ENCODE results near the gene FARP1. TPM values are rescaled to one million over a fixed set of nuclear protein-coding genes. Genes with fewer than 3 reads are reported as not detected.

Gene FARP1
- total and polyA plus RNA-seq, 2 of the 8 experiments (the other 6 are each of a cell fraction or from before 2014, with no cell fraction given), result 24.7 to 104 TPM

- TF ChIP-seq HDAC2 (IDR thresholded peaks at IDR 0.05; ENCODE audit: borderline replicate concordance in 1 of 2, low read depth in 2 of 2, low read length in 2 of 2) (no peak), CBX5 (IDR thresholded peaks at IDR 0.05; ENCODE audit: low read depth, low read length) (no peak)
Observed at GRCh38 chr13:98500963-98501421, 358.1 kb downstream of the FARP1 start (continued).

All from H1 (cell line).